Neutrophil (primary cell): ENCODE data around the gene HPDL.

ENCODE experiments used
- H3K27ac ChIP-seq: fragments of 200-600 bp; sonication (generic); 2 replicates; pipeline ENCODE4 v1.5.1; 2016; ENCODE audit warnings: mild to moderate bottlenecking, moderate library complexity
- H3K27me3 ChIP-seq: fragments of 200-600 bp; sonication (generic); 2 replicates; pipeline ENCODE4 v1.6.0; 2016; ENCODE audit warnings: mild to moderate bottlenecking
- H3K36me3 ChIP-seq: fragments of 200-600 bp; sonication (generic); 2 replicates; pipeline ENCODE4 v1.5.1; 2017
- H3K4me1 ChIP-seq, 2 experiments: fragments of 200-600 bp in 1 of 2; sonication (generic) in 1 of 2; 1 replicate in 1 of 2; 2 replicates in 1 of 2; pipeline versions ENCODE4 v1.5.1 to v1.6.1; 2013 to 2016; ENCODE audit warnings: low read depth in 1 of 2, low read length in 1 of 2, mild to moderate bottlenecking in 1 of 2, moderate library complexity in 1 of 2; ENCODE audit not compliant: control insufficient read depth in 1 of 2, insufficient read depth in 1 of 2
- H3K4me3 ChIP-seq, 2 experiments: fragments of 200-600 bp in 1 of 2; sonication (generic) in 1 of 2; 1 replicate in 1 of 2; 2 replicates in 1 of 2; pipeline ENCODE4 v1.5.1; 2013 to 2016; ENCODE audit warnings: low read depth in 1 of 2, low read length in 1 of 2, mild to moderate bottlenecking in 1 of 2, moderate library complexity in 1 of 2
- H3K9me3 ChIP-seq: fragments of 200-600 bp; sonication (generic); 2 replicates; pipeline ENCODE4 v1.5.1; 2016
- CTCF ChIP-seq: fragments of 200-600 bp; sonication (generic); IDR thresholded peaks from 2 replicates; pipeline ENCODE4 v1.5.1; 2016; ENCODE audit warnings: antibody characterized with exemption

HPDL gene

GRCh38 chr1:45340816-45341466, 14.2 kb downstream of the HPDL start:
- no peak for TF ChIP-seq CTCF
- Histone ChIP-seq H3K36me3 (peaks cover 37% of the 10 kb centered on the region), H3K4me3 (peak overlapping the region; percentile 84 to 87), H3K9me3 (no peaks in the 10 kb centered on the region), H3K27me3 (no peaks in the 10 kb centered on the region), H3K4me1 (peaks cover 32 to 37% of the 10 kb centered on the region in 2 experiments), H3K27ac (peak overlapping the region; percentile 89)

GRCh38 chr1:45344499-45344898, 17.8 kb downstream of the HPDL start:
- Histone ChIP-seq H3K27me3 (no peaks in the 10 kb centered on the region), H3K4me1 (peaks cover 26 to 30% of the 10 kb centered on the region in 2 experiments), H3K4me3 (no peak overlapping the region), H3K36me3 (peaks cover 64% of the 10 kb centered on the region), H3K27ac (no peak overlapping the region), H3K9me3 (no peaks in the 10 kb centered on the region)
- no peak for TF ChIP-seq CTCF

GRCh38 chr1:45345014-45345413, 18.3 kb downstream of the HPDL start:
- Histone ChIP-seq H3K4me1 (peaks cover 23 to 27% of the 10 kb centered on the region in 2 experiments), H3K36me3 (peaks cover 69% of the 10 kb centered on the region), H3K27ac (no peak overlapping the region), H3K4me3 (no peak overlapping the region), H3K9me3 (no peaks in the 10 kb centered on the region), H3K27me3 (no peaks in the 10 kb centered on the region)
- no peak for TF ChIP-seq CTCF

GRCh38 chr1:45346473-45346872, 19.8 kb downstream of the HPDL start:
- Histone ChIP-seq H3K27me3 (no peaks in the 10 kb centered on the region), H3K36me3 (peaks cover 83% of the 10 kb centered on the region), H3K4me3 (no peak overlapping the region)

GRCh38 chr1:45348020-45348419, 21.3 kb downstream of the HPDL start:
- Histone ChIP-seq H3K36me3 (peaks cover 85% of the 10 kb centered on the region), H3K9me3 (no peaks in the 10 kb centered on the region), H3K4me1 (peaks cover 0 to under 1% of the 10 kb centered on the region in 2 experiments), H3K4me3 (no peak overlapping the region), H3K27me3 (no peaks in the 10 kb centered on the region), H3K27ac (no peak overlapping the region)
- TF ChIP-seq CTCF: no peak

More at GRCh38 chr1:45346473-45346872, 19.8 kb downstream of the HPDL start:
- Histone ChIP-seq H3K27ac (no peak overlapping the region), H3K9me3 (no peaks in the 10 kb centered on the region), H3K4me1 (peaks cover 11 to 13% of the 10 kb centered on the region in 2 experiments)
- TF ChIP-seq CTCF: no peak
